ENCODE results near the gene LIMCH1. TPM values are rescaled to one million over a fixed set of nuclear protein-coding genes. Genes with fewer than 3 reads are reported as not detected.

The LIMCH1 gene
- total RNA-seq, 1 donor from 2014 or later = 6.8 TPM

DNA sequence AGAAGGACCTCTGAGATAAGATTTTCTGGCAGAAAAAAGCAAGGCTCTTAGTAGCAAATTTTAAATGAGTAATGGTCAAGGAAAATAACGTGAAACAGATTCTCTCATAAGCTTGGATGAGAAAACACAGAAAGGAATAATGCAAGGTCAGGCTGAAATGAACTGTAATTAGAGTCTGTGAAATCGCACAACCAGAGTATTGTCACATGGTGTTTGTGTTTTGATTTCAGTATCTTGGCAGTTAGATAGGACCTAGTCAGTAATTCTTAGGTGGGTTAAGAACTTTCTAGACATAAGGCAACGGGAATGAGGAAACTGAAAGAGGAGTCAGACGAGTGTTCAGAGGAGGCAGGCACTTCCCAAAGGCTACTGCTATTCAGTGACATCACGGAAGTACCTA lies 34.6 kb downstream of the LIMCH1 start:
- TF ChIP-seq, protein P1, sequence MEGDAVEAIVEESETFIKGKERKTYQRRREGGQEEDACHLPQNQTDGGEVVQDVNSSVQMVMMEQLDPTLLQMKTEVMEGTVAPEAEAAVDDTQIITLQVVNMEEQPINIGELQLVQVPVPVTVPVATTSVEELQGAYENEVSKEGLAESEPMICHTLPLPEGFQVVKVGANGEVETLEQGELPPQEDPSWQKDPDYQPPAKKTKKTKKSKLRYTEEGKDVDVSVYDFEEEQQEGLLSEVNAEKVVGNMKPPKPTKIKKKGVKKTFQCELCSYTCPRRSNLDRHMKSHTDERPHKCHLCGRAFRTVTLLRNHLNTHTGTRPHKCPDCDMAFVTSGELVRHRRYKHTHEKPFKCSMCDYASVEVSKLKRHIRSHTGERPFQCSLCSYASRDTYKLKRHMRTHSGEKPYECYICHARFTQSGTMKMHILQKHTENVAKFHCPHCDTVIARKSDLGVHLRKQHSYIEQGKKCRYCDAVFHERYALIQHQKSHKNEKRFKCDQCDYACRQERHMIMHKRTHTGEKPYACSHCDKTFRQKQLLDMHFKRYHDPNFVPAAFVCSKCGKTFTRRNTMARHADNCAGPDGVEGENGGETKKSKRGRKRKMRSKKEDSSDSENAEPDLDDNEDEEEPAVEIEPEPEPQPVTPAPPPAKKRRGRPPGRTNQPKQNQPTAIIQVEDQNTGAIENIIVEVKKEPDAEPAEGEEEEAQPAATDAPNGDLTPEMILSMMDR (IDR thresholded peaks at IDR 0.05; ENCODE audit: insufficient read depth, low read length, severe bottlenecking) = no peak
- FAIRE-seq = no peak
- DNase-seq (ENCODE audit: low read depth) = no peak

DNA sequence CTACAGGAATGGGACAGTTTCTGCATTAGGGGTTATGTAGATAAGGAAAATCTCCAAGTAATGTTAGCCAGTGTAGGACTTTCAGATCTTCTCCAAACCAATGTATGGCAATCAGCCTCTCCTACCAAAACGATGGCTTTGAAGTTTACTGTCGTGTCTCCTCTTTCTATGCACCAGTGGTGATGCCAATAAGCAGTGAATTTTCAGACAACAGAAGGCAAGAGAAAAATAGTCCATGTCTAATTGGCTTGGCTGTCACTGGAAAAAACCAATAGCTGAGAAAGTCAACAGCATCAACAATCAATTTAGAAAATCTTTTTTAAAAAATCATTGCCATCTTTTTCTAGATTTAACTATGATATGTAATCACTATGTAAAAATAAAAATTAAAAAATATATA lies 35.0 kb downstream of the LIMCH1 start:
- H3K4me3 ChIP-seq (ENCODE audit: low read depth, low read length) = no peak overlapping the region
- TF ChIP-seq, protein P1 (IDR thresholded peaks at IDR 0.05; ENCODE audit: insufficient read depth, low read length, severe bottlenecking) = no peak
- peak; percentile 18 for FAIRE-seq
- H3K27me3 ChIP-seq (ENCODE audit: control insufficient read depth, insufficient read depth, low read length) = no peaks in the 10 kb centered on the region
- DNase-seq (ENCODE audit: low read depth) = no peak
- H3K36me3 ChIP-seq (ENCODE audit: control insufficient read depth, insufficient read depth, low read length) = no peaks in the 10 kb centered on the region

More for the DNA sequence above, 34.6 kb downstream of the LIMCH1 start:
- H3K27me3 ChIP-seq (ENCODE audit: control insufficient read depth, insufficient read depth, low read length) = no peaks in the 10 kb centered on the region
- H3K36me3 ChIP-seq (ENCODE audit: control insufficient read depth, insufficient read depth, low read length) = no peaks in the 10 kb centered on the region
- H3K4me3 ChIP-seq (ENCODE audit: low read depth, low read length) = no peak overlapping the region

DNA sequence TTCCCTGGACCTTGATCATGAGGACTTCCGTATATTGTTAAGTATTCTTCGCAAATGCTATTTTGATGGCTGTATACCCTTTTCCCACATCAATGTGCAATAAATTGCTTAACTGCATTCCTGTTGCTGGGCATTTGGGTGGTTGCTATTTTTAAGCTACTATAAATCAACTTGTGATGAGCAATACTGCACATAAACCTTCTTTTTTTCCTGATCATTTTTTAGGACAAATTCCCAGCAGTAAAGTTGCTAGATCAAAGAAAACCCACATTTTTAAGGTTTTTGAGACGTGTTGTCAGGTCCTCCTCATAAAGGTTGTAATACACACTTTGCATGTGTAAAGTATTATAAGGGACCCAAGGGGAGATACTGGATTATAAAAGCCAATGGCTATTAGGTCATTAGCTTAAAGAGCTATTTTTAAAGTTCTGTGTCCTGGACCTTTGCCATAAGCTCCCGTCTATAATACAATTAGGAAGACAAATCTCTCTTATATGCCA lies 35.6 kb downstream of the LIMCH1 start:
- DNase-seq (ENCODE audit: low read depth) (peak; percentile 1), FAIRE-seq (no peak)
- Histone ChIP-seq H3K36me3 (ENCODE audit: control insufficient read depth, insufficient read depth, low read length) (no peaks in the 10 kb centered on the region), H3K4me3 (ENCODE audit: low read depth, low read length) (no peak overlapping the region), H3K27me3 (ENCODE audit: control insufficient read depth, insufficient read depth, low read length) (no peaks in the 10 kb centered on the region)
- TF ChIP-seq, protein P1 (IDR thresholded peaks at IDR 0.05; ENCODE audit: insufficient read depth, low read length, severe bottlenecking) = no peak

DNA sequence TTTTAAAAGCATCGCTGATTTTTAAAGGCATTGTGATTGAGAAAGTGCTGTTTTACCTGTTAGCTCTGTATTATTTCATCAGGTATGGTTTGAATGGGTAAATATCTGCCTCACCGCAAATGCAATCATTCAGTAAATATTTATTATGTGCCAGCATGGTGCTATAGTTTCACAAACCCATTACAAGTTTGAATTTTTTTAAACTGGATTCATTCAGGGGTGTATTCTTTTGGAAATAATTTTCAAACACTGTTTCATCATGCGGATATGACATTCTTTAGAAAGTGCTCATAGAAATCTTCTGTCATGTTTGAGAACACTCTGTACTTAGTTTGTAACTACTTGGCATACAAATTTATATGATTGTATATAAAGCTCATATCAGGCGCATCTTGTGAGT lies 37.2 kb downstream of the LIMCH1 start:
- H3K27me3 ChIP-seq (ENCODE audit: control insufficient read depth, insufficient read depth, low read length) = no peaks in the 10 kb centered on the region
- DNase-seq (ENCODE audit: low read depth) (peak; percentile 83), FAIRE-seq (no peak)
- TF ChIP-seq, protein P1 (IDR thresholded peaks at IDR 0.05; ENCODE audit: insufficient read depth, low read length, severe bottlenecking) = no peak
- H3K36me3 ChIP-seq (ENCODE audit: control insufficient read depth, insufficient read depth, low read length) = no peaks in the 10 kb centered on the region
- no peak overlapping the region for H3K4me3 ChIP-seq (ENCODE audit: low read depth, low read length)

DNA sequence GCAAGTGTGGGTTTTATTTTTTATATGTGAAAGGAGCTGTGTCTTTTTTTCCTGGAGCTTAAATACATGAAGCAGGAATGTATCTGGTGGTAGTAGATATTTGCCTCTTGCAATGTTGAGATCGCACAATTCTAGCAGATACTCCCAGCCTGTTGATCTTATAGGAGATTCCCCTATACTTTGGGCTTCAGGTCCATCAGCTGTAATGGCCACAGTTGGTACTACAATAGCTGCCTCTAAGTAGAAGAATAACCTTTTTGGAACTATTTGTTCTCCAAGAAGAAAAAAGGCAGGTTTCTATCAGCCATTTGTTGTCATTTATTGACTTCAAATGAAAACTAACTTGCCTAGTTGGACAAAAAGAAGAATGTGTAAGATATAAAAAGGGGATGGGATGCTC lies 37.7 kb downstream of the LIMCH1 start:
- FAIRE-seq = no peak
- TF ChIP-seq, protein P1 (IDR thresholded peaks at IDR 0.05; ENCODE audit: insufficient read depth, low read length, severe bottlenecking) = no peak
- H3K36me3 ChIP-seq (ENCODE audit: control insufficient read depth, insufficient read depth, low read length) = no peaks in the 10 kb centered on the region
- H3K27me3 ChIP-seq (ENCODE audit: control insufficient read depth, insufficient read depth, low read length) = no peaks in the 10 kb centered on the region
- no peak overlapping the region for H3K4me3 ChIP-seq (ENCODE audit: low read depth, low read length)
- DNase-seq (ENCODE audit: low read depth) = no peak

DNA sequence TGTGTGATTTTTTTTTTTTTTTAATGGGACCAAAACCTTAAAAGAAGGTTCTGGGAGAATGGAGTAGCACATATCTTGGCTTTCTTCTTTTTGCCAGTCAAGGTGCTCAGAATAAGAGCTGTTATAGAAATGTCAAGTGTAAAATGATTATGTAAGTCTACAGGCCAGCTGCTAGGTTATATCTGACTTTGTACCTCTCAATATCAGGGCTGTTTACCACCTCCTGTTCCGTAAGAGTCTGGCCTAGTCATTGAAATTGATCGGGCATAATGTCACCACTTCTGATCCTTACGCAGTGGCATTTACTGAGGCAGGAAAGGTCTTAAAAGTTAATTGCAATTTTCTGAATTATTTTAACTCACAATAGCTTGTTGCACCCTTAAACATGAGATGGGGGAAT lies 41.1 kb downstream of the LIMCH1 start:
- FAIRE-seq (no peak), DNase-seq (ENCODE audit: low read depth) (no peak)
- Histone ChIP-seq H3K27me3 (ENCODE audit: control insufficient read depth, insufficient read depth, low read length) (no peaks in the 10 kb centered on the region), H3K4me3 (ENCODE audit: low read depth, low read length) (no peak overlapping the region), H3K36me3 (ENCODE audit: control insufficient read depth, insufficient read depth, low read length) (no peaks in the 10 kb centered on the region)
- TF ChIP-seq, protein P1 (IDR thresholded peaks at IDR 0.05; ENCODE audit: insufficient read depth, low read length, severe bottlenecking) = no peak

Measured in bronchial epithelial cell (primary cell).